NB4 (cell line): ENCODE data around the gene NTM.

Experiments used
- DNase-seq: peaks from one replicate; pipeline ENCODE4 v3.0.0; 2010; ENCODE audit warnings: low read depth
- H3K4me3 ChIP-seq: one replicate; pipeline ENCODE4 v1.5.1; 2011; ENCODE audit warnings: mild to moderate bottlenecking, low read depth, low read length, moderate library complexity
- CTCF ChIP-seq: IDR thresholded peaks from one replicate; pipeline ENCODE4 v1.5.1; 2012; ENCODE audit warnings: low read depth, low read length
- MYC ChIP-seq: IDR thresholded peaks from 2 replicates; pipeline ENCODE4 v1.6.1; 2011; ENCODE audit warnings: low read depth, low read length
- POLR2A ChIP-seq: IDR thresholded peaks from 2 replicates; pipeline ENCODE4 v1.6.1; 2011; ENCODE audit warnings: mild to moderate bottlenecking; ENCODE audit not compliant: insufficient read length; ENCODE audit errors: extremely low read depth
- TF ChIP-seq, protein P1 (sequence below): IDR thresholded peaks from 2 replicates; pipeline ENCODE4 v1.6.1; 2011; ENCODE audit warnings: low read depth, low read length

The NTM gene

DNA sequence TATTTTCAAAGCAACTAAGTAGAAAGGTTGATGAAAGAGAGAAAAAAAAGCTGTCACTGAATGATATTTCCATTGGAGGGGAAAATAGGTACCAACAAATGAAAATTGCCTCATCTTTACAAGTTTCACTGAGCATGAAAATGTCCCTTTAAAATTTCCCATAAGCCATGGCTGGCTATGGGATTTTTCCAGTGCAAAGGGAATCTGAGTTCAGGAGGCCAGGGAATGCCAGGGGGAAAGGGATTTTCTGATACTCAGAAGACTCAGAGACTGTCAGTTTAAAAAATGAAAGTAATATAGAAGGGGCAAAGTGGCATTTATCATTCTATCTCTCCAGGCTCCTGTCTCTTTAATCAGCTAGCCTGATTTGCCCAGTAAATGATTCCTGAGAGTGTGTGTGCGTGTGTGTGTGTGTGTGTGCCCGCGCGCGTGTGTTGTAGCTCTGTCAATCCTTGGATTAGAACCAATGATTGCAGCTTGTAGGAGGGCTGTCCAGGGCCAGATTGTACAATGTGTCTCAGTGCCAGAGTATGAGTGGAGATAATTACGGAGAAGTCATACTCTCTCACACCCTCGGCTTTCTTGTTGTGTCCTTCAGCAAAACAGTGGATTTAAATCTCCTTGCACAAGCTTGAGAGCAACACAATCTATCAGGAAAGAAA lies at the start of gene NTM:
TSS of gene NTM (plus strand) at position 526 of the 662 bp plus-strand sequence.
- H3K4me3 ChIP-seq: no peak within 1 kb of the TSS
- no peak for DNase-seq
- TF ChIP-seq, protein P1, sequence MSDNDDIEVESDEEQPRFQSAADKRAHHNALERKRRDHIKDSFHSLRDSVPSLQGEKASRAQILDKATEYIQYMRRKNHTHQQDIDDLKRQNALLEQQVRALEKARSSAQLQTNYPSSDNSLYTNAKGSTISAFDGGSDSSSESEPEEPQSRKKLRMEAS: no peak
- TF ChIP-seq MYC (no peak), CTCF (no peak), POLR2A (no peak)

DNA sequence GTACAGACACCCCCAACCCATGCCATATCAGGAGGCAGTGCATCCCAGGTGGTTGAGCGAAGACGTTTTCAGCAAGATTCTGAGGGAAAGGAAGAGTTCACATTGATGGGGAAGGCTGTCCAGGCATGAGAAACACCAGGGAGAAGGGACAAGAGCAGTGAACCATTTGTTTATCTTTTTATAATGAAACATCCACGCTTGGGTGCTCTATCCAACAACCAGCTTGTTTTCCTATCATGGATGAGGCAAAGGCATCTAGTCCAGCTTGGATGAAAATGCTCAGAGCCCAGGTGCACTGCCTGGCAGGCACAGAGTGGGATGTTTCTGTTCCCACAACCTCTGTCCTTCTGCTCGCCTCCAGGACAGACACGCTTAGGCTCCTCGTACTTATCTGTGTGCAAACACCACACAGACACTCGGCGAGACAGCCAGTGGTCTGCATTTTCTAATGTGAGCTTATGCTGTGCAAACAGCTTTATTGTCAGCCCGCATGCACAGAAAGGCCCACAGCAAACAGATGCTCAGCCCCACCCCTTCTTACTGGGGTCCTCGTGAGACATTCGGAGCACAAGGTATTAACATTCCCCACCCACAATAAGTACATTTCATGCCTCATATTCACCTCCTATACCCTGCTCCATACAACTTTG lies 45.4 kb upstream of the NTM start:
- TF ChIP-seq CTCF (no peak), MYC (no peak), POLR2A (no peak)
- TF ChIP-seq, protein P1: no peak
- no peak for DNase-seq
- H3K4me3 ChIP-seq: no peak overlapping the region

DNA sequence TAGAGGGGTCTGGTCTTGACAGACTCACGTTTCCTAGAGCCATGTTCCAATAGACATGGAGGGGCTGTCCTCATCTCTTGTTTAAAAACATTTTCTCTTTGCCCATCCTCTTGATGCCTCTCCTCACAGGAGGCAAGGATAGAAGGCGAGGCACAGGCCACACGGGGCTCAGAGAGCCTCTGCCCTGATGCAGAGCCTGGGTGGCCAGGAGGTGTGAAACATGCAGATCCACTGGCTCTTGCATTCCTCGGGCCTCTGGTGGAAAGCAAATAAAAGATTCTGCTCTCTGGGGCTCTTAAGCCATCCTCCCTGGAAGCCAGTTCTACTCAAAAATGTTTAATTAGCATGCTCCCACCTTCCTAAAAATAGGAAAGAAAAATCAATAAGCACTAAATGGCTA lies 43.6 kb upstream of the NTM start:
- no peak overlapping the region for H3K4me3 ChIP-seq
- TF ChIP-seq, protein P1: no peak
- TF ChIP-seq POLR2A: no peak
- TF ChIP-seq MYC: no peak
- no peak for TF ChIP-seq CTCF
- DNase-seq: no peak

DNA sequence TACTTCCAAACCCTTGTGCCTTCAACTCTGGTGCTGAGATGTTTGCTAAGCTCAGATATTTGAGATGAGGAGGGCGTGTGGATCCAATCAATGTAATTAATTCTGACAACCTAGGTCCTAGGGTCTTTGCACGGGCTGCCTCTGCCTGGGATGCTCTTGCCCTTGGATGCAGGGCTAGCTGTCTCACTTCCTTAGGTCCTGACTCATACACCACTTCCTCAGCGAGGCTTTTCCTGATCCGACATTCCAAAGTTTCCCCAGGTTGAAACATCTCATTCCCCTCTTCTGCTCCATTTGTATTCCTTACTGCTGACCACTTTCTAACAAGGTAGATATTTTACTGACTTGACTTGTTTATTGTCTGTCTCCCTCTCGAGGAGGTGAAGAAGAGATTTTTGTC lies 43.0 kb upstream of the NTM start:
- no peak overlapping the region for H3K4me3 ChIP-seq
- TF ChIP-seq, protein P1: no peak
- TF ChIP-seq POLR2A (no peak), CTCF (no peak), MYC (no peak)
- no peak for DNase-seq

DNA sequence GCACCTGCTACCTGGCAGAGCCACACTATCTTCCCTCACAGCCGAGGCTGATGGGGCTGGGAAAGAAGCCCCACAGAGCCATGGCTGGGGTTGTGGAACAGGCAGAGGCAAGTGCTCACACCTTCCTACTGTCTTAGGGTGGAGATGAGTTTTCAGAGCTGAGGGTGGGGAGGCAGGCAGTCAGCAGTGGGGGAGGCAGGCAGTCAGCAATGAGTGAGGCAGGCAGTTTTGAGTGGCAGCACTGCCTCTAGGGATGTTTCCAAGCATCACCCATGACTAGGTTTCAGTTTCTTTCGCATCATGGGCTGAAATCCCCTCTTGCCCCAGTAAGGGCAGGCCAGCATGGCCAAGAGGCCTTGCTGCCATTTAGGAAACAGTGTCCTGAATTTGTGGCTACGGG lies 41.6 kb upstream of the NTM start:
- no peak overlapping the region for H3K4me3 ChIP-seq
- TF ChIP-seq POLR2A: no peak
- TF ChIP-seq, protein P1: no peak
- no peak for DNase-seq

DNA sequence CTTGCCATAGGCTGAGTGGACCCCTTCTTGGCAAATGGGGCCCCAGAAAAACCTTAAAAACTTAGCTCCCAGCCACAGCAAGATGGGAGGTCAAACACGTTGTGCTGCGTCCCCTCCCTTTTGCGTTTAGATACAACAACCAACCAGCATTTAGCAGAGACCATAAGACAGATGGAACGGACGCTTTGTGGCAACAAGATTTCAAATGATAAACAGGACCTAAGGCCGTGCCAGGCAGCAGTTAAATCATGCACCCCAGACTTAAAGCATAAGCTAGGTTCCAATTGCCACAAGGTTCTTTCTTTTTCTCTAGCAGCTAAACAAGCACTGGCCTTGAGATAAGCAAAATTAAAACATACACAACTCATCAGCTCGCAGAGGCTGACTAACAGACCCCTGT lies 39.4 kb upstream of the NTM start:
- no peak for DNase-seq
- TF ChIP-seq CTCF (no peak), POLR2A (no peak), MYC (no peak)
- TF ChIP-seq, protein P1: no peak
- H3K4me3 ChIP-seq: no peak overlapping the region
